HepG2 (cell line): ENCODE data around the gene NAA25. TPM values are rescaled to one million over a fixed set of nuclear protein-coding genes. Genes with fewer than 3 reads are reported as not detected.

ENCODE experiments used
- ESRRA ChIP-seq: sonication (generic); formaldehyde crosslinking; IDR thresholded peaks from 2 replicates; pipeline ENCODE4 v1.5.1; 2020; ENCODE audit warnings: mild to moderate bottlenecking, low read depth, missing genetic modification reagents
- HOXA7 ChIP-seq: sonication (generic); formaldehyde crosslinking; IDR thresholded peaks from 2 replicates; pipeline ENCODE4 v1.8.1; 2022; ENCODE audit warnings: mild to moderate bottlenecking, missing genetic modification reagents, moderate library complexity
- NFYC ChIP-seq: IDR thresholded peaks from 2 replicates; pipeline ENCODE4 v1.6.1; 2016; ENCODE audit warnings: missing genetic modification reagents, missing compliant biosample characterization
- PAF1 ChIP-seq: IDR thresholded peaks from 2 replicates; pipeline ENCODE4 v1.6.1; 2016; ENCODE audit warnings: missing genetic modification reagents, missing compliant biosample characterization
- PAWR ChIP-seq: sonication (generic); formaldehyde crosslinking; IDR thresholded peaks from 2 replicates; pipeline ENCODE4 v1.4.0; 2020; ENCODE audit warnings: missing genetic modification reagents, mild to moderate bottlenecking, borderline replicate concordance
- SMAD3 ChIP-seq: sonication (generic); formaldehyde crosslinking; IDR thresholded peaks from 2 replicates; pipeline ENCODE4 v1.4.0; 2020; ENCODE audit warnings: missing genetic modification reagents
- ZEB1 ChIP-seq: IDR thresholded peaks from 2 replicates; pipeline ENCODE4 v1.6.1; 2012; ENCODE audit warnings: mild to moderate bottlenecking, low read depth, inconsistent platforms; ENCODE audit not compliant: insufficient replicate concordance
- ZNF296 ChIP-seq: sonication (generic); formaldehyde crosslinking; conservative IDR thresholded peaks from 2 replicates; pipeline ENCODE4 v1.5.0; 2020; ENCODE audit warnings: mild to moderate bottlenecking, missing genetic modification reagents
- ZNF629 ChIP-seq: sonication (generic); formaldehyde crosslinking; conservative IDR thresholded peaks from 2 replicates; pipeline ENCODE4 v1.5.0; 2020; ENCODE audit warnings: missing genetic modification reagents
- polyA plus RNA-seq, 8 experiments: library from polyadenylated mRNA; depleted of rRNA in 3 of 8; stranded (reverse) in 7 of 8; unstranded in 1 of 8; fragments of >200 nt; fragmentation: Illumina TruSeq in 4 of 8; extraction: Trizol in 4 of 8; gene quantifications; 2 replicates each; pipeline versions ENCODE4 v1.2.1 to v1.2.3, GENCODE V29; 2011 to 2016; ENCODE audit warnings: low read depth in 4 of 8, missing spikeins in 1 of 8, mixed read lengths in 1 of 8; ENCODE audit not compliant: insufficient read depth in 1 of 8
- total RNA-seq, 5 experiments: library from RNA; depleted of rRNA; stranded (reverse); fragments of >200 nt; fragmentation: Illumina TruSeq; extraction: Trizol; gene quantifications; 2 replicates each; pipeline ENCODE4 v1.2.3, GENCODE V29; 2016; ENCODE audit warnings: low read depth in 1 of 5
- TF ChIP-seq, protein P1 (sequence below): sonication (generic); formaldehyde crosslinking; IDR thresholded peaks from one replicate; pipeline ENCODE4 v1.5.1; 2020; ENCODE audit warnings: mild to moderate bottlenecking, missing genetic modification reagents; ENCODE audit errors: not compliant biosample characterization
- TF ChIP-seq, protein P2 (sequence below): sonication (generic); formaldehyde crosslinking; IDR thresholded peaks from 2 replicates; pipeline ENCODE4 v1.5.1; 2020; ENCODE audit warnings: missing genetic modification reagents, mild to moderate bottlenecking, borderline replicate concordance
- TF ChIP-seq, protein P3 (sequence below): sonication (generic); formaldehyde crosslinking; IDR thresholded peaks from 2 replicates; pipeline ENCODE4 v1.5.0; 2020; ENCODE audit warnings: missing genetic modification reagents
- TF ChIP-seq, protein P4 (sequence below): sonication (generic); formaldehyde crosslinking; IDR thresholded peaks from 2 replicates; pipeline ENCODE4 v1.4.0; 2020; ENCODE audit warnings: missing genetic modification reagents, mild to moderate bottlenecking, borderline replicate concordance
- TF ChIP-seq, protein P5 (sequence below), 2 experiments: fragments of 450-650 bp in 1 of 2; sonication (generic) in 1 of 2; formaldehyde crosslinking; IDR thresholded peaks; 2 replicates each; pipeline versions ENCODE4 v1.5.0 to v1.8.0; 2020 to 2022; ENCODE audit warnings: mild to moderate bottlenecking in 1 of 2, missing genetic modification reagents in 1 of 2

NAA25 gene
- total and polyA plus RNA-seq, 2 of the 13 experiments (the other 11 are each of a cell fraction or from before 2014, with no cell fraction given) = 11.4 to 32.0 TPM

DNA sequence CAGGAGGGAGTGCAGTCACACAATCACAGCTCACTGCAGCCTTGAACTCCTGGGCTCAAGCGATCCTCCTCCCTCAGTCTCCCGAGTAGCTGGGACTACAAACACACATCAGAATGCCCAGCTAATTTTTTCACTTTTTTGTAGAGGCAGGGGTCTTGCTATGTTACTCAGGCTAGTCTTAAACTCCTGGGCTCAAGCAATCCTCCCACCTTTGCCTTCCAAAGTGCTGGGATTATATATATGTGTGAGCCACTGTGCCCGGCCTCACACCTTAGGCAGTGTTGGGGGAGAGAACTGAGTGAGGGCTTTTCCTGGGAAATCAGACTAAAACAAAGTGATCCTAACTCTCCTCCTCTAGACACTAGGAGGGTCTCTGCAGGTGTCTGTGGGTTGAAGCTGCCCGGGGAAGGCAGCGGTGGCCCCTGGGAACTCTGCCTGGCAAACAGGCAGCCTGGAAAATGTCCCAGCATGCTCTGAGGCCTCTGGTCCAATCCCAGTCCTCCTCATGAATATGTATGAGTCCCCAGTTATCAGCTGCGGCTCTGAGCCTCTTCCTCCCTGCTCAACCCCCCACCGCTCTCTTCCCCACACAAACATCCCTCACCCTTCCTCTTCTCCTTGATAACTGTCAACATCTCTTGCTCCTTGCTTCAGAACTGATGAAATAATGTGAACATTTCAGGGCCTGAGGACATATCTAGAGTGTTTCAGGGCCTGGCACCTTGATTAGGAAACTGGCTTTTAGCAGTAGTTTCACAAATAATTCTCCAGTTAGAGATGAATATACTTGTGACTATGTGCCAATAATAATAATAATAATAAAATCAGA lies 7.9 kb upstream of the NAA25 start (continued):
- TF ChIP-seq HOXA7 = no peak
- no peak for TF ChIP-seq PAF1
- TF ChIP-seq, protein P1, sequence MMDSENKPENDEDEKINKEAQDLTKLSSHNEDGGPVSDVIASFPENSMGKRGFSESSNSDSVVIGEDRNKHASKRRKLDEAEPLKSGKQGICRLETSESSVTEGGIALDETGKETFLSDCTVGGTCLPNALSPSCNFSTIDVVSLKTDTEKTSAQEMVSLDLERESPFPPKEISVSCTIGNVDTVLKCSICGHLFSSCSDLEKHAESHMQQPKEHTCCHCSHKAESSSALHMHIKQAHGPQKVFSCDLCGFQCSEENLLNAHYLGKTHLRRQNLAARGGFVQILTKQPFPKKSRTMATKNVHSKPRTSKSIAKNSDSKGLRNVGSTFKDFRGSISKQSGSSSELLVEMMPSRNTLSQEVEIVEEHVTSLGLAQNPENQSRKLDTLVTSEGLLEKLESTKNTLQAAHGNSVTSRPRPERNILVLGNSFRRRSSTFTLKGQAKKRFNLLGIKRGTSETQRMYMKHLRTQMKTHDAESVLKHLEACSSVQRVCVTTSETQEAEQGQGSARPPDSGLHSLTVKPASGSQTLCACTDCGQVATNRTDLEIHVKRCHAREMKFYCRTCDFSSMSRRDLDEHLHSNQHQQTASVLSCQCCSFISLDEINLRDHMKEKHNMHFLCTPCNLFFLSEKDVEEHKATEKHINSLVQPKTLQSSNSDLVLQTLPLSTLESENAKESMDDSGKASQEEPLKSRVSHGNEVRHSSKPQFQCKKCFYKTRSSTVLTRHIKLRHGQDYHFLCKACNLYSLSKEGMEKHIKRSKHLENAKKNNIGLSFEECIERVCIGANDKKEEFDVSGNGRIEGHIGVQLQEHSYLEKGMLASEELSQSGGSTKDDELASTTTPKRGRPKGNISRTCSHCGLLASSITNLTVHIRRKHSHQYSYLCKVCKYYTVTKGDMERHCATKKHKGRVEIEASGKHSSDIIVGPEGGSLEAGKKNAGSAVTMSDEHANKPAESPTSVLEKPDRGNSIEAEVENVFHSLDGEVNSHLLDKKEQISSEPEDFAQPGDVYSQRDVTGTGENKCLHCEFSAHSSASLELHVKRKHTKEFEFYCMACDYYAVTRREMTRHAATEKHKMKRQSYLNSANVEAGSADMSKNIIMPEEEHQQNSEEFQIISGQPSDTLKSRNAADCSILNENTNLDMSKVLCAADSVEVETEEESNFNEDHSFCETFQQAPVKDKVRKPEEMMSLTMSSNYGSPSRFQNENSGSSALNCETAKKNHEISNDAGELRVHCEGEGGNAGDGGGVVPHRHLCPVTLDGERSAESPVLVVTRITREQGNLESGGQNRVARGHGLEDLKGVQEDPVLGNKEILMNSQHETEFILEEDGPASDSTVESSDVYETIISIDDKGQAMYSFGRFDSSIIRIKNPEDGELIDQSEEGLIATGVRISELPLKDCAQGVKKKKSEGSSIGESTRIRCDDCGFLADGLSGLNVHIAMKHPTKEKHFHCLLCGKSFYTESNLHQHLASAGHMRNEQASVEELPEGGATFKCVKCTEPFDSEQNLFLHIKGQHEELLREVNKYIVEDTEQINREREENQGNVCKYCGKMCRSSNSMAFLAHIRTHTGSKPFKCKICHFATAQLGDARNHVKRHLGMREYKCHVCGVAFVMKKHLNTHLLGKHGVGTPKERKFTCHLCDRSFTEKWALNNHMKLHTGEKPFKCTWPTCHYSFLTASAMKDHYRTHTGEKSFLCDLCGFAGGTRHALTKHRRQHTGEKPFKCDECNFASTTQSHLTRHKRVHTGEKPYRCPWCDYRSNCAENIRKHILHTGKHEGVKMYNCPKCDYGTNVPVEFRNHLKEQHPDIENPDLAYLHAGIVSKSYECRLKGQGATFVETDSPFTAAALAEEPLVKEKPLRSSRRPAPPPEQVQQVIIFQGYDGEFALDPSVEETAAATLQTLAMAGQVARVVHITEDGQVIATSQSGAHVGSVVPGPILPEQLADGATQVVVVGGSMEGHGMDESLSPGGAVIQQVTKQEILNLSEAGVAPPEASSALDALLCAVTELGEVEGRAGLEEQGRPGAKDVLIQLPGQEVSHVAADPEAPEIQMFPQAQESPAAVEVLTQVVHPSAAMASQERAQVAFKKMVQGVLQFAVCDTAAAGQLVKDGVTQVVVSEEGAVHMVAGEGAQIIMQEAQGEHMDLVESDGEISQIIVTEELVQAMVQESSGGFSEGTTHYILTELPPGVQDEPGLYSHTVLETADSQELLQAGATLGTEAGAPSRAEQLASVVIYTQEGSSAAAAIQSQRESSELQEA (CRISPR knock-in tag) = no peak
- TF ChIP-seq ZNF629 (CRISPR knock-in tag) = no peak
- TF ChIP-seq, protein P2, sequence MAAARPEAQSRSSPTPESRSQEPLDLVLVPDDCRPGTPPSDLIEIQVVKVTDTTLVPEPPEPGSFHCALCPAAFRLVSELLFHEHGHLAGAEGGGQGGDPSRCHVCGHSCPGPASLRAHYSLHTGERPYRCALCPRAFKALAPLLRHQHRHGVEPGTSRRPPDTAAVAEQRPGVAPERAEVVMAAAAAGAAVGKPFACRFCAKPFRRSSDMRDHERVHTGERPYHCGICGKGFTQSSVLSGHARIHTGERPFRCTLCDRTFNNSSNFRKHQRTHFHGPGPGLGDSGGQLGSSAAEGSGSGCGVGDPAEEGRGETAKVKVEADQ (CRISPR knock-in tag) = no peak
- TF ChIP-seq, protein P3, sequence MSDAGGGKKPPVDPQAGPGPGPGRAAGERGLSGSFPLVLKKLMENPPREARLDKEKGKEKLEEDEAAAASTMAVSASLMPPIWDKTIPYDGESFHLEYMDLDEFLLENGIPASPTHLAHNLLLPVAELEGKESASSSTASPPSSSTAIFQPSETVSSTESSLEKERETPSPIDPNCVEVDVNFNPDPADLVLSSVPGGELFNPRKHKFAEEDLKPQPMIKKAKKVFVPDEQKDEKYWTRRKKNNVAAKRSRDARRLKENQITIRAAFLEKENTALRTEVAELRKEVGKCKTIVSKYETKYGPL (CRISPR knock-in tag) = no peak
- no peak for TF ChIP-seq ESRRA (CRISPR knock-in tag)
- no peak for TF ChIP-seq PAWR
- TF ChIP-seq NFYC = peak; percentile 59
- TF ChIP-seq, protein P4, sequence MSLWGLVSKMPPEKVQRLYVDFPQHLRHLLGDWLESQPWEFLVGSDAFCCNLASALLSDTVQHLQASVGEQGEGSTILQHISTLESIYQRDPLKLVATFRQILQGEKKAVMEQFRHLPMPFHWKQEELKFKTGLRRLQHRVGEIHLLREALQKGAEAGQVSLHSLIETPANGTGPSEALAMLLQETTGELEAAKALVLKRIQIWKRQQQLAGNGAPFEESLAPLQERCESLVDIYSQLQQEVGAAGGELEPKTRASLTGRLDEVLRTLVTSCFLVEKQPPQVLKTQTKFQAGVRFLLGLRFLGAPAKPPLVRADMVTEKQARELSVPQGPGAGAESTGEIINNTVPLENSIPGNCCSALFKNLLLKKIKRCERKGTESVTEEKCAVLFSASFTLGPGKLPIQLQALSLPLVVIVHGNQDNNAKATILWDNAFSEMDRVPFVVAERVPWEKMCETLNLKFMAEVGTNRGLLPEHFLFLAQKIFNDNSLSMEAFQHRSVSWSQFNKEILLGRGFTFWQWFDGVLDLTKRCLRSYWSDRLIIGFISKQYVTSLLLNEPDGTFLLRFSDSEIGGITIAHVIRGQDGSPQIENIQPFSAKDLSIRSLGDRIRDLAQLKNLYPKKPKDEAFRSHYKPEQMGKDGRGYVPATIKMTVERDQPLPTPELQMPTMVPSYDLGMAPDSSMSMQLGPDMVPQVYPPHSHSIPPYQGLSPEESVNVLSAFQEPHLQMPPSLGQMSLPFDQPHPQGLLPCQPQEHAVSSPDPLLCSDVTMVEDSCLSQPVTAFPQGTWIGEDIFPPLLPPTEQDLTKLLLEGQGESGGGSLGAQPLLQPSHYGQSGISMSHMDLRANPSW (CRISPR knock-in tag) = no peak
- TF ChIP-seq ZNF296 (CRISPR knock-in tag) = no peak
- TF ChIP-seq SMAD3 (CRISPR knock-in tag) = peak; percentile 52; the same call in 1 of the 2 replicates
- no peak for TF ChIP-seq ZEB1
- TF ChIP-seq, protein P5, sequence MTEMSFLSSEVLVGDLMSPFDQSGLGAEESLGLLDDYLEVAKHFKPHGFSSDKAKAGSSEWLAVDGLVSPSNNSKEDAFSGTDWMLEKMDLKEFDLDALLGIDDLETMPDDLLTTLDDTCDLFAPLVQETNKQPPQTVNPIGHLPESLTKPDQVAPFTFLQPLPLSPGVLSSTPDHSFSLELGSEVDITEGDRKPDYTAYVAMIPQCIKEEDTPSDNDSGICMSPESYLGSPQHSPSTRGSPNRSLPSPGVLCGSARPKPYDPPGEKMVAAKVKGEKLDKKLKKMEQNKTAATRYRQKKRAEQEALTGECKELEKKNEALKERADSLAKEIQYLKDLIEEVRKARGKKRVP (CRISPR knock-in tag; IDR thresholded peaks at IDR 0.05) = 0 out of 4 replicates have a peak, but pooled peaks of 1 of the 2 experiments have one; percentile 24
